Measurements from ENCODE around the gene PTPRJ. TPM values are rescaled to one million over a fixed set of nuclear protein-coding genes. Genes with fewer than 3 reads are reported as not detected.

Gene PTPRJ
- total RNA-seq, 1 donor from 2014 or later, result 24.3 TPM

DNA sequence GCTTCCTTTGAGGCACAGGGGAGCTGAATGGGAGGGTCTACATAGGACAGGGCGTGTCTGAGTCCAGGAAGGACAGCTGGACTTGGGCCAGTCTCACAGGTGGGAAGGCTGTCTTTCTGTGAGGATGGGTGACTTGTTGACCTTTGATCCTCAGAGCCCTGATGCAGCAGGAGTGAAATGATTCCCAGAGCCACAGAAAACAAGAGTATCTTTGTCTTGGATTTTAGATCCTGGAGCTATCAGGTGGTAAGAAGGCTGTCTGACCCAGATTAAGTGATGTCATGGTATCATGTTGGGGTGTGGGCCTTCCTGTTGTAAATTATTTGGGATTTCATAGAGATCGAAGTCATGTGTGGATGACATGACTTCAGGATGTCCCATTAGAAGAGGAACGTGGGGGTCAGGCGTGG, 15.0 kb downstream of the PTPRJ start:
- TF ChIP-seq, protein P1, sequence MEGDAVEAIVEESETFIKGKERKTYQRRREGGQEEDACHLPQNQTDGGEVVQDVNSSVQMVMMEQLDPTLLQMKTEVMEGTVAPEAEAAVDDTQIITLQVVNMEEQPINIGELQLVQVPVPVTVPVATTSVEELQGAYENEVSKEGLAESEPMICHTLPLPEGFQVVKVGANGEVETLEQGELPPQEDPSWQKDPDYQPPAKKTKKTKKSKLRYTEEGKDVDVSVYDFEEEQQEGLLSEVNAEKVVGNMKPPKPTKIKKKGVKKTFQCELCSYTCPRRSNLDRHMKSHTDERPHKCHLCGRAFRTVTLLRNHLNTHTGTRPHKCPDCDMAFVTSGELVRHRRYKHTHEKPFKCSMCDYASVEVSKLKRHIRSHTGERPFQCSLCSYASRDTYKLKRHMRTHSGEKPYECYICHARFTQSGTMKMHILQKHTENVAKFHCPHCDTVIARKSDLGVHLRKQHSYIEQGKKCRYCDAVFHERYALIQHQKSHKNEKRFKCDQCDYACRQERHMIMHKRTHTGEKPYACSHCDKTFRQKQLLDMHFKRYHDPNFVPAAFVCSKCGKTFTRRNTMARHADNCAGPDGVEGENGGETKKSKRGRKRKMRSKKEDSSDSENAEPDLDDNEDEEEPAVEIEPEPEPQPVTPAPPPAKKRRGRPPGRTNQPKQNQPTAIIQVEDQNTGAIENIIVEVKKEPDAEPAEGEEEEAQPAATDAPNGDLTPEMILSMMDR (conservative IDR thresholded peaks at IDR 0.05), result no peak
- no peaks in the 10 kb centered on the region for H3K9me3 Mint-ChIP-seq
- H3K27me3 Mint-ChIP-seq (ENCODE audit: low read depth), result no peaks in the 10 kb centered on the region
- H3K4me1 Mint-ChIP-seq, result peaks cover 39% of the 10 kb centered on the region
- no peak overlapping the region for H3K4me3 Mint-ChIP-seq
- H3K27ac Mint-ChIP-seq (ENCODE audit: unreplicated experiment), result no peak overlapping the region
- H3K36me3 Mint-ChIP-seq (ENCODE audit: low read depth), result no peaks in the 10 kb centered on the region
- DNase-seq (ENCODE audit: low read depth, low spot score), result no peak

DNA sequence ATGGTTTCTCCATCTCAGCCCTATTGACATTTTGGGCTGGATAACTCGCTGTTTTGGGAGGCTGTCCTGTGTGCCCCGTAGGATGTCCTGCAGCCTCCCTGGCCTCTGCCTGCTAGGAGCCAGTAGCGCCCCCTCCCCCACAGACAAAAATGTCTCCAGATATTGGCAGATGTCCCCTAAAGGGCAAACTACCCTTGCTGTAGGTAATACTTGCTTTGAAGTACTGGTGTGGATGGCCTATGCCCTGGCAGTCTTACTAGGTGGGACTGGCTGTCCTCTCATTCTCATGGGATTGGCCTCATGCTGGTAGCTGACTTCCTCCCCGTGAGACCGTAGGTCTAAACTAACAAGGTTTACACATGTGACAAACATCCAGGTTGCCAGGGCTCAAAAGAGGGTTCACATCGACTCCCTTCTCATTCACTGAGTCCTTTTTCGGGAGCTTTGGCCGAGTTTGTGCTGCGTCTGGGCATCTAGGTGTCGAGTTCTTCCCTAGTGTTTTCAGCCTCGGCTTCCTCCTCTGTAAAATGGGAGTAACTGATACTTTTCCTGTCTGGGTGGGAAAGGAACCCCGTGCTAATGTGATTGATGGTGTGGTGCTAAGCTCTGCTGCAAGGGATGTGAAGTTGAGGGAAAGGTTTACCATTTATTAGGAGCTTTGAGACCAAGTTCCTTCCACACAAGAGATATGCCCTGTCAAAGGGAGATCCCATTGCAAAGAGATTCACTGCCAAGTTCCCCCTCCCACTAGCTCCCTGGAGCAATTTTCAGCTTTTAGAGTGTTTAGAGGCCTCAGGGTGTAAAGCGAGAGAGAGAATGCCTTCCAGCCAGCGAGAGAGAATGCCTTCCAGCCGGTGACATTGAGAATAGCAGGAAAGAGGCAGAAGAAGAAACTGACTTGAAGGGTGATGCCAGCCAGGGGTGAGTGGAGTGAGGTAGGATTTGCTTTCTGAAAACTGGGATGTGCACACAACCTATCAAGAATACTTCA, 17.0 kb downstream of the PTPRJ start:
- H3K4me1 Mint-ChIP-seq, result peaks cover 41% of the 10 kb centered on the region
- H3K27me3 Mint-ChIP-seq (ENCODE audit: low read depth), result no peaks in the 10 kb centered on the region
- DNase-seq (ENCODE audit: low read depth, low spot score), result no peak
- TF ChIP-seq, protein P1 (conservative IDR thresholded peaks at IDR 0.05), result no peak
- H3K9me3 Mint-ChIP-seq, result no peaks in the 10 kb centered on the region
- H3K4me3 Mint-ChIP-seq, result no peak overlapping the region
- H3K27ac Mint-ChIP-seq (ENCODE audit: unreplicated experiment), result no peak overlapping the region
- no peaks in the 10 kb centered on the region for H3K36me3 Mint-ChIP-seq (ENCODE audit: low read depth)

DNA sequence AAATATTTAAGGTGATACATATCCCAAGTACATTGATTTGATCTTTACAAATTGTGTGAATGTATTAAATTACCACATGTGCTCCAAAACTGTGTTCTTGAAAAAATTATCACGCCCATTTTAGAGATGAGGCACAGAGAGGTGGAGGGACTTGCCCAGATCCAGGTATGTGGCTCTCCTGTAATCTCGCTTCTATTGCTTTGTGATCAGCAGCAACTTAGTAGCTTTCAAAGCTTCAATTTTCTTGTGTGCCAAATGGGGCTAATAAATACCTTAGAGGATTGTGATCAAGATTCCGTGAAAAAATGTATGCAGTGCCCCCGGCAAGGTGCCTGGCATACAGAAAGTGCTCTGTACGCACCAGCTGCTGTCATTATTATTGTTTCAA, 18.0 kb downstream of the PTPRJ start:
- Mint-ChIP-seq H3K9me3 (no peaks in the 10 kb centered on the region), H3K27ac (ENCODE audit: unreplicated experiment) (no peak overlapping the region), H3K4me3 (no peak overlapping the region), H3K36me3 (ENCODE audit: low read depth) (no peaks in the 10 kb centered on the region), H3K27me3 (ENCODE audit: low read depth) (no peaks in the 10 kb centered on the region), H3K4me1 (peaks cover 45% of the 10 kb centered on the region)
- DNase-seq (ENCODE audit: low read depth, low spot score), result no peak
- TF ChIP-seq, protein P1 (conservative IDR thresholded peaks at IDR 0.05), result no peak

DNA sequence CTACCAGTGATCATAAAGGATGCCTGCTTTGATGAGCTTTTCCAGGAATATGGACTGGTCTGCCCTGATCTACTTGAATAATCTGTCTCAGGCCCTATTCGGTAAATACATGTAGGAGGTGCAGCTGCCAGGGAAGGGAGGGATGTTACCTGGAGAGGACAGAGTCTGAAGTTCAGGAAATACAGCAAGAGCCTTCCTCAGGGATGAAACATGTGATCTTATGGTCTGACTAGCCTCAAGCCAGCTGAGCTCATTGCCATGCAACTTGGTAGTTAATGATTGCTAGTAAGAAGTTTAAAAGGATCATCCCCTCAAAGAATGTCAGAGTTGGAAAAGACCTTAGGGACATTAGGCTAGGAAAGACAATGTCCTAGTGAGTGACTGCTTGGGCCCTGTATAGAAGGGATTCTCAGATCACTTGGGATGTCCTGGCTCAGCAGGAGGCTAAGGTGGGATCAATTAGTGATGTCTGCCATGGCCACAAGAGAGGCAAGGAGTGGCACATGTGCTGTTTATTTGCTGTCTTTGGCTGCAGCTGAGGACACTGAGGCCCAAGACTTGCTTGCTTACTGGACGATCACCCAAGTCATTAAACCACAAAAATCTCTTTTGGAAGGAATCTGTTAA, 18.5 kb downstream of the PTPRJ start:
- no peak overlapping the region for H3K27ac Mint-ChIP-seq (ENCODE audit: unreplicated experiment)
- no peak overlapping the region for H3K4me3 Mint-ChIP-seq
- no peaks in the 10 kb centered on the region for H3K27me3 Mint-ChIP-seq (ENCODE audit: low read depth)
- H3K36me3 Mint-ChIP-seq (ENCODE audit: low read depth), result no peaks in the 10 kb centered on the region
- no peak for DNase-seq (ENCODE audit: low read depth, low spot score)
- H3K4me1 Mint-ChIP-seq, result peaks cover 42% of the 10 kb centered on the region
- TF ChIP-seq, protein P1 (conservative IDR thresholded peaks at IDR 0.05), result no peak
- no peaks in the 10 kb centered on the region for H3K9me3 Mint-ChIP-seq

DNA sequence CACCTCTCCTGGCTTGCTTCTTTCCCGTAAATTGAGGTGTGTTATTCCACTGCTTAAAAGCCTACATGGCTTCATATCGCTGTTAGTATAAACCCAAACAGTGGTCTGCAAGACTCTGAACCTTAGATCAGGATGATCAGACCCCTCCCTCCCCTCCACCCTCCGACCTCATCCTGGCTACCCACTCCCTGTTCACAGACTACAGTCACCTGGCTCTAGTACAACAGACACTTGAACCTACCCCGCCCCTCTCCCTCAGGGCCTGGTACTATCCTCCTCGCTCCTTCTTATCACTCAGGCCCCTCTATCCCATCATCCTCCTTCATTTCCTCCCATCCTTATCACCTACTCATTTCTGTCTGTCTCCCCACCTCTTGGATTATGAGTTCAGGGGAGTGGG, 20.1 kb downstream of the PTPRJ start:
- H3K4me1 Mint-ChIP-seq, result peaks cover 43% of the 10 kb centered on the region
- TF ChIP-seq, protein P1 (conservative IDR thresholded peaks at IDR 0.05), result no peak

More for the DNA sequence above, 20.1 kb downstream of the PTPRJ start:
- Mint-ChIP-seq H3K9me3 (no peaks in the 10 kb centered on the region), H3K27me3 (ENCODE audit: low read depth) (no peaks in the 10 kb centered on the region), H3K27ac (ENCODE audit: unreplicated experiment) (no peak overlapping the region), H3K4me3 (no peak overlapping the region), H3K36me3 (ENCODE audit: low read depth) (no peaks in the 10 kb centered on the region)
- no peak for DNase-seq (ENCODE audit: low read depth, low spot score)
